B cell (primary cell): ENCODE data around the gene RASSF8. TPM values are rescaled to one million over a fixed set of nuclear protein-coding genes. Genes with fewer than 3 reads are reported as not detected.

Source experiments
- ATAC-seq: fragments of 200-7000 bp; cut with Tn5 transposase; one replicate; pipeline ENCODE4 v1.10.0; 2021; ENCODE audit warnings: low read depth, mild to moderate bottlenecking, moderate number of reproducible peaks, moderate library complexity
- CTCF ChIA-PET: fragments of 350-600 bp; sonication (Branson Sonifier 250); formaldehyde crosslinking; loops from one replicate; lab custom pipeline; 2021; ENCODE audit warnings: antibody characterized with exemption, inconsistent platforms; lab: Charles Lee
- POLR2A ChIA-PET: fragments of 350-600 bp; sonication (Branson Sonifier 250); formaldehyde crosslinking; loops from one replicate; lab custom pipeline; 2021; ENCODE audit warnings: antibody characterized with exemption; lab: Charles Lee
- DNase-seq: peaks from one replicate; pipeline ENCODE4 v3.0.0; 2013
- H2AFZ ChIP-seq: 2 replicates; pipeline ENCODE4 v1.6.1; 2012; ENCODE audit warnings: mild to moderate bottlenecking, low read depth, low read length; ENCODE audit not compliant: insufficient read depth, poor library complexity, severe bottlenecking
- H3K27ac ChIP-seq, 2 donors: 1 replicate in 1 of 2; 2 replicates in 1 of 2; pipeline ENCODE4 v1.5.1; 2012 to 2013; ENCODE audit warnings: low read length in 2 of 2, mild to moderate bottlenecking in 2 of 2, moderate library complexity in 1 of 2
- H3K27me3 ChIP-seq, 4 experiments: fragments of 200-600 bp in 1 of 4; sonication (generic) in 1 of 4; replicated peaks in 1 of 4; 1 replicate in 2 of 4; 2 replicates in 2 of 4; pipeline versions ENCODE4 v1.6.1 to v1.7.0; 2013 to 2016; ENCODE audit warnings: low read length in 3 of 4, mild to moderate bottlenecking in 2 of 4, mixed read lengths in 1 of 4, moderate library complexity in 1 of 4; ENCODE audit not compliant: insufficient read depth in 4 of 4, control insufficient read depth in 3 of 4; ENCODE audit errors: control extremely low read depth in 1 of 4
- H3K36me3 ChIP-seq, 2 experiments: replicated peaks in 1 of 2; 1 replicate in 1 of 2; 2 replicates in 1 of 2; pipeline versions ENCODE4 v1.6.1 to v1.7.1; 2013; ENCODE audit warnings: low read length in 1 of 2; ENCODE audit not compliant: insufficient read depth in 2 of 2, control insufficient read depth in 1 of 2; ENCODE audit errors: control extremely low read depth in 1 of 2, extremely low read depth in 1 of 2
- H3K4me1 ChIP-seq, 2 donors: fragments of 200-600 bp in 1 of 2; sonication (generic) in 1 of 2; 1 replicate in 1 of 2; 2 replicates in 1 of 2; pipeline versions ENCODE4 v1.5.1 to v1.6.1; 2013 to 2017; ENCODE audit warnings: low read length in 2 of 2; ENCODE audit not compliant: control insufficient read depth in 2 of 2, insufficient read depth in 2 of 2
- H3K4me2 ChIP-seq: replicated peaks from 2 replicates; pipeline ENCODE3; 2012; ENCODE audit warnings: mild to moderate bottlenecking, low read depth, low read length; ENCODE audit not compliant: poor library complexity, severe bottlenecking
- H3K4me3 ChIP-seq, 5 experiments: fragments of 200-600 bp in 1 of 5; sonication (generic) in 1 of 5; 1 replicate in 3 of 5; 2 replicates in 2 of 5; pipeline versions ENCODE4 v1.5.1 to v1.7.0; 2011 to 2016; ENCODE audit warnings: low read length in 4 of 5, mild to moderate bottlenecking in 4 of 5, low read depth in 2 of 5, control low read depth in 1 of 5, moderate library complexity in 1 of 5; ENCODE audit not compliant: insufficient read depth in 1 of 5; ENCODE audit errors: control extremely low read depth in 1 of 5, extremely low read depth in 1 of 5
- H3K79me2 ChIP-seq: fragments of 200-600 bp; sonication (generic); one replicate; pipeline ENCODE4 v1.6.0; 2016; ENCODE audit warnings: low read length; ENCODE audit not compliant: control insufficient read depth, insufficient read depth
- H3K9ac ChIP-seq: fragments of 200-600 bp; sonication (generic); 2 replicates; pipeline ENCODE4 v1.6.1; 2017; ENCODE audit warnings: mild to moderate bottlenecking, low read length, moderate library complexity
- H3K9me3 ChIP-seq, 3 donors: one replicate each; pipeline versions ENCODE4 v1.6.1 to v1.7.1; 2013; ENCODE audit warnings: low read length in 2 of 3; ENCODE audit not compliant: control insufficient read depth in 2 of 3, insufficient read depth in 1 of 3; ENCODE audit errors: control extremely low read depth in 1 of 3
- H4K20me1 ChIP-seq: 2 replicates; pipeline ENCODE4 v1.6.0; 2012; ENCODE audit warnings: mild to moderate bottlenecking, low read length; ENCODE audit not compliant: insufficient read depth, control insufficient read depth, poor library complexity, severe bottlenecking
- H3K27ac Mint-ChIP-seq: one replicate; pipeline ENCODE4 v1.8.0; 2021; ENCODE audit warnings: mixed read lengths
- H3K27me3 Mint-ChIP-seq: one replicate; pipeline ENCODE4 v1.8.0; 2021; ENCODE audit warnings: mixed read lengths
- H3K4me1 Mint-ChIP-seq: one replicate; pipeline ENCODE4 v1.8.0; 2021; ENCODE audit warnings: mixed read lengths
- H3K4me3 Mint-ChIP-seq: one replicate; pipeline ENCODE4 v1.8.0; 2021; ENCODE audit warnings: mixed read lengths
- H3K9me3 Mint-ChIP-seq: one replicate; pipeline ENCODE4 v1.8.0; 2022; ENCODE audit warnings: mixed read lengths; ENCODE audit not compliant: insufficient read depth
- EZH2 ChIP-seq: IDR thresholded peaks from 2 replicates; pipeline ENCODE4 v1.6.1; 2012; ENCODE audit warnings: borderline replicate concordance, low read depth, mild to moderate bottlenecking, moderate library complexity, low read length; ENCODE audit not compliant: insufficient read depth, poor library complexity, severe bottlenecking
- WGBS: methylation state at CpG from one replicate; pipeline ENCODE4 v1.1.5; 2013; ENCODE audit warnings: missing lambda C conversion rate; ENCODE audit not compliant: insufficient coverage; 5-methylcytosine and 5-hydroxymethylcytosine counted together
- intact Hi-C: fragments of 100-400 bp; cut with micrococcal nuclease; formaldehyde crosslinking; loops from one replicate; pipeline ENCODE4 v1.10.0; 2022
- polyA plus RNA-seq: library from polyadenylated mRNA; depleted of rRNA; stranded (reverse); fragments of >200 nt; gene quantifications from 2 replicates; pipeline ENCODE4 v1.2.3, GENCODE V29; 2012
- total RNA-seq, 2 donors: library from RNA; stranded (reverse); fragments of 120-200 nt in 1 of 2; gene quantifications; 1 replicate in 1 of 2; 2 replicates in 1 of 2; pipeline versions ENCODE4 v1.2.3 to v1.2.4, GENCODE V29; 2013 to 2022
- TF ChIP-seq, protein P1 (sequence below): fragments of 200-600 bp; IDR thresholded peaks from one replicate; pipeline ENCODE4 v1.8.0; 2022; ENCODE audit warnings: antibody characterized with exemption, mild to moderate bottlenecking

RASSF8 gene
- total and polyA plus RNA-seq, 2 donors (not counting 1 experiment from before 2014, with no cell fraction given) = 0.01 to 0.49 TPM

DNA sequence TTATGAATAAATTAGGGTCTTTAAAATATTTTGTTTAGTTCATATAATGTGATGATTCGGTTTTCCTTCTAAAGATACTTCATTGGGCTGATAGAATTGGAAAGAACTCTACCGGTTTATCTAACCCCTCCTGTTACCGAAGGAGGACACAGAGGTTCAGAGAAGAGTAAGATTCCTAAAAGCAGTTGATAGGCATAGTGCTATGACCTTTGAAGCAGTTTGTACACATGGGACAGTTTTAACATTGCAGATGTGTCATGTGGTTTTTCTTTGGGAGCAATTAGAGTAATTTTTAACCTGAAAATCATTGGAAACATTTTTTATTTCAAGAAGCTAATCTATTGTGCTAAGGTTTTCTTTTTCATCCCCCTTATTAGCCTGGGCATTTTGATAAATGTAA, 103.5 kb downstream of the RASSF8 start:
- ChIA-PET POLR2A (no interaction called here), CTCF (no interaction called here)
- Histone ChIP-seq H3K4me1 (no peaks in the 10 kb centered on the region), H3K79me2 (no peaks in the 10 kb centered on the region), H3K9ac (no peak overlapping the region), H3K4me3 (no peak overlapping the region), H3K9me3 (no peaks in the 10 kb centered on the region), H3K36me3 (no peaks in the 10 kb centered on the region), H3K27ac (no peak overlapping the region), H2AFZ (no peak overlapping the region), H3K27me3 (no peaks in the 10 kb centered on the region), H3K4me2 (no peak overlapping the region), H4K20me1 (no peaks in the 10 kb centered on the region)
- H3K4me1 Mint-ChIP-seq = no peaks in the 10 kb centered on the region
- H3K27ac Mint-ChIP-seq = no peak overlapping the region
- H3K4me3 Mint-ChIP-seq = no peak overlapping the region
- WGBS = no CpG with 5 or more reads among the region's 3 CpGs
- DNase-seq = no peak
- no peak for ATAC-seq
- no peak for TF ChIP-seq EZH2
- TF ChIP-seq, protein P1, sequence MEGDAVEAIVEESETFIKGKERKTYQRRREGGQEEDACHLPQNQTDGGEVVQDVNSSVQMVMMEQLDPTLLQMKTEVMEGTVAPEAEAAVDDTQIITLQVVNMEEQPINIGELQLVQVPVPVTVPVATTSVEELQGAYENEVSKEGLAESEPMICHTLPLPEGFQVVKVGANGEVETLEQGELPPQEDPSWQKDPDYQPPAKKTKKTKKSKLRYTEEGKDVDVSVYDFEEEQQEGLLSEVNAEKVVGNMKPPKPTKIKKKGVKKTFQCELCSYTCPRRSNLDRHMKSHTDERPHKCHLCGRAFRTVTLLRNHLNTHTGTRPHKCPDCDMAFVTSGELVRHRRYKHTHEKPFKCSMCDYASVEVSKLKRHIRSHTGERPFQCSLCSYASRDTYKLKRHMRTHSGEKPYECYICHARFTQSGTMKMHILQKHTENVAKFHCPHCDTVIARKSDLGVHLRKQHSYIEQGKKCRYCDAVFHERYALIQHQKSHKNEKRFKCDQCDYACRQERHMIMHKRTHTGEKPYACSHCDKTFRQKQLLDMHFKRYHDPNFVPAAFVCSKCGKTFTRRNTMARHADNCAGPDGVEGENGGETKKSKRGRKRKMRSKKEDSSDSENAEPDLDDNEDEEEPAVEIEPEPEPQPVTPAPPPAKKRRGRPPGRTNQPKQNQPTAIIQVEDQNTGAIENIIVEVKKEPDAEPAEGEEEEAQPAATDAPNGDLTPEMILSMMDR = no peak
- H3K9me3 Mint-ChIP-seq = no peaks in the 10 kb centered on the region
- no peaks in the 10 kb centered on the region for H3K27me3 Mint-ChIP-seq
- intact Hi-C loops = no loop called here

DNA sequence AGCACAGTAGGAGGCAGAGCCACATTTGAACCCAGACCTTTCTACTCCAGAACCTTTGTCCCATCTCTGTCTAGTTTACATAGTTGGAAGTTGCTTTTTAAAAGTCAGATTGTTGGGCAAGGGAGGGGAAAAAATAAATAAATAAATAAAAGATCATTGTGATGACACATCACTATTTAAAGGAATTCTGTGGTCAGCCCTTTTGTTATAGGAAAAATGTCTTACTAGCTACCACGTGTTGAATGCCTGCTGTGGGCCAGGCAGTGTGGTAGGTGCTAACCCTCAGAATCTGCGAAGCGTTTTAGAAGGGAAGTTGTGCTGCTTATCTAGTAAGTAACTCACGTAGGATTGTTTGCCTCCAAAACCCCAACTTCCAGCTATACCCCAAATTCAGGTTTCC, 104.1 kb downstream of the RASSF8 start:
- Histone ChIP-seq H3K9ac (no peak overlapping the region), H3K9me3 (no peaks in the 10 kb centered on the region), H3K4me2 (no peak overlapping the region), H3K36me3 (no peaks in the 10 kb centered on the region), H3K27ac (no peak overlapping the region), H3K4me3 (no peak overlapping the region), H3K27me3 (no peaks in the 10 kb centered on the region), H4K20me1 (no peaks in the 10 kb centered on the region), H3K4me1 (no peaks in the 10 kb centered on the region), H2AFZ (no peak overlapping the region), H3K79me2 (no peaks in the 10 kb centered on the region)
- DNase-seq = no peak
- Mint-ChIP-seq H3K9me3 (no peaks in the 10 kb centered on the region), H3K27me3 (no peaks in the 10 kb centered on the region), H3K4me1 (no peaks in the 10 kb centered on the region), H3K4me3 (no peak overlapping the region), H3K27ac (no peak overlapping the region)
- TF ChIP-seq, protein P1 = no peak
- no peak for TF ChIP-seq EZH2
- WGBS = 0% methylated on average over 1 of the region's 4 CpGs
- ChIA-PET CTCF (no interaction called here), POLR2A (no interaction called here)
- intact Hi-C loops = no loop called here
- no peak for ATAC-seq
